ENCODE results near the gene SYTL2.

DNA sequence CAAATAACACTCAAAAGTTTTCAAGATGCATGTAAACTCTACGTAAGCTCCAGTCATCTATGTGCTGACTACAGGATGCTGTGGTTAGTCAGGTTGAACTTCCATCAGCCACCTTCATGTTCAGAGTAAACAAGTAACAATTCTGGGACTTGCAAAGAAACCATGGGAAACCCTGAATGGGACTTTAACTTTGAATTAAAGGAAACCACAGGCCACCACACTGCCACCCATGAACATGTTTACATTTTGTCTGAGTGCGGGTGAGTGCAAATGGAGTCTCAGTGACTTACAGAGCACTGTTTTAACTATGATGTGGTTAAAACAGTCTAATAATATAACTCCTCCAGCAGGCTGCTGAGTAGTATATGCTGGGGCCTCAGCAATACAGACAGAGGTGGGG, 12.9 kb upstream of the SYTL2 start:
- no peak for TF ChIP-seq EGR1 (IDR thresholded peaks at IDR 0.05)
- TF ChIP-seq YY1 (IDR thresholded peaks at IDR 0.05; ENCODE audit: low read depth) = no peak
- TF ChIP-seq EP300 (IDR thresholded peaks at IDR 0.05; ENCODE audit: borderline replicate concordance) = no peak
- TF ChIP-seq RAD21 (IDR thresholded peaks at IDR 0.05; ENCODE audit: low read depth) = no peak
- no peak for TF ChIP-seq CEBPB (IDR thresholded peaks at IDR 0.05)
- TF ChIP-seq NFIC (IDR thresholded peaks at IDR 0.05) = no peak
- no peak for TF ChIP-seq CREB1 (IDR thresholded peaks at IDR 0.05; ENCODE audit: low read depth)
- TF ChIP-seq TAF1 (IDR thresholded peaks at IDR 0.05; ENCODE audit: low read depth) = no peak
- TF ChIP-seq, protein P1, sequence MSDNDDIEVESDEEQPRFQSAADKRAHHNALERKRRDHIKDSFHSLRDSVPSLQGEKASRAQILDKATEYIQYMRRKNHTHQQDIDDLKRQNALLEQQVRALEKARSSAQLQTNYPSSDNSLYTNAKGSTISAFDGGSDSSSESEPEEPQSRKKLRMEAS (IDR thresholded peaks at IDR 0.05) = no peak
- TF ChIP-seq, protein P2, sequence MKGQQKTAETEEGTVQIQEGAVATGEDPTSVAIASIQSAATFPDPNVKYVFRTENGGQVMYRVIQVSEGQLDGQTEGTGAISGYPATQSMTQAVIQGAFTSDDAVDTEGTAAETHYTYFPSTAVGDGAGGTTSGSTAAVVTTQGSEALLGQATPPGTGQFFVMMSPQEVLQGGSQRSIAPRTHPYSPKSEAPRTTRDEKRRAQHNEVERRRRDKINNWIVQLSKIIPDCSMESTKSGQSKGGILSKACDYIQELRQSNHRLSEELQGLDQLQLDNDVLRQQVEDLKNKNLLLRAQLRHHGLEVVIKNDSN (IDR thresholded peaks at IDR 0.05) = no peak
- TF ChIP-seq, protein P3, sequence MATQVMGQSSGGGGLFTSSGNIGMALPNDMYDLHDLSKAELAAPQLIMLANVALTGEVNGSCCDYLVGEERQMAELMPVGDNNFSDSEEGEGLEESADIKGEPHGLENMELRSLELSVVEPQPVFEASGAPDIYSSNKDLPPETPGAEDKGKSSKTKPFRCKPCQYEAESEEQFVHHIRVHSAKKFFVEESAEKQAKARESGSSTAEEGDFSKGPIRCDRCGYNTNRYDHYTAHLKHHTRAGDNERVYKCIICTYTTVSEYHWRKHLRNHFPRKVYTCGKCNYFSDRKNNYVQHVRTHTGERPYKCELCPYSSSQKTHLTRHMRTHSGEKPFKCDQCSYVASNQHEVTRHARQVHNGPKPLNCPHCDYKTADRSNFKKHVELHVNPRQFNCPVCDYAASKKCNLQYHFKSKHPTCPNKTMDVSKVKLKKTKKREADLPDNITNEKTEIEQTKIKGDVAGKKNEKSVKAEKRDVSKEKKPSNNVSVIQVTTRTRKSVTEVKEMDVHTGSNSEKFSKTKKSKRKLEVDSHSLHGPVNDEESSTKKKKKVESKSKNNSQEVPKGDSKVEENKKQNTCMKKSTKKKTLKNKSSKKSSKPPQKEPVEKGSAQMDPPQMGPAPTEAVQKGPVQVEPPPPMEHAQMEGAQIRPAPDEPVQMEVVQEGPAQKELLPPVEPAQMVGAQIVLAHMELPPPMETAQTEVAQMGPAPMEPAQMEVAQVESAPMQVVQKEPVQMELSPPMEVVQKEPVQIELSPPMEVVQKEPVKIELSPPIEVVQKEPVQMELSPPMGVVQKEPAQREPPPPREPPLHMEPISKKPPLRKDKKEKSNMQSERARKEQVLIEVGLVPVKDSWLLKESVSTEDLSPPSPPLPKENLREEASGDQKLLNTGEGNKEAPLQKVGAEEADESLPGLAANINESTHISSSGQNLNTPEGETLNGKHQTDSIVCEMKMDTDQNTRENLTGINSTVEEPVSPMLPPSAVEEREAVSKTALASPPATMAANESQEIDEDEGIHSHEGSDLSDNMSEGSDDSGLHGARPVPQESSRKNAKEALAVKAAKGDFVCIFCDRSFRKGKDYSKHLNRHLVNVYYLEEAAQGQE (IDR thresholded peaks at IDR 0.05; ENCODE audit: low read depth) = no peak
- no peak for TF ChIP-seq TCF12 (IDR thresholded peaks at IDR 0.05; ENCODE audit: low read depth)
- no peak for TF ChIP-seq FOXM1 (IDR thresholded peaks at IDR 0.05; ENCODE audit: borderline replicate concordance, low read depth)
- no peak for TF ChIP-seq TEAD4 (IDR thresholded peaks at IDR 0.05)
